ENCODE results near the gene LCT. TPM values are rescaled to one million over a fixed set of nuclear protein-coding genes. Genes with fewer than 3 reads are reported as not detected.

The LCT gene
- total and polyA plus RNA-seq, 2 donors (not counting 1 experiment from before 2014, with no cell fraction given), result under 0.01 TPM; not detected in 1

DNA sequence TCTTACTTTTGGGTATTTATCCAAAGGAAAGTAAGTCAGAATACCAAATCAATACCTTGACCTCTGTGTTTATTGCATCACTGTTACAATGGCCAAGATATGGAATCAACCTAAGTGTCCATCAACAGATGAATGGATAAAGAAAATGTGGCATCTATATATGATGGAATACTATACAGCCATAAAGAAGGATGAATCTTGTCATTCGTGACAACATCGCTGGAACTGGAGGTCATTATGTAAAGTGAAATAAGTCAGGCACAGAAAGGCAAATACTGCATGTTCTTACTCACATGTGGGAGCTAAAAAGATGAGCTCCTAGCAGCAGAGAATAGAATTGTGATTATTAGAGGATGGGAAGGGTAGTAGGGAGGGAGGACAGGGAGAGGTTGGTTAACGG is 34.6 kb downstream of the LCT start:
- Histone ChIP-seq H3K9me3 (ENCODE audit: control insufficient read depth, insufficient read depth, low read depth, low read length) (no peaks in the 10 kb centered on the region), H3K27ac (ENCODE audit: insufficient read depth, low read length) (no peak overlapping the region), H2AFZ (ENCODE audit: low read length) (no peak overlapping the region), H3K36me3 (ENCODE audit: control insufficient read depth, insufficient read depth, low read length) (no peaks in the 10 kb centered on the region), H3K9ac (ENCODE audit: insufficient read depth, low read length) (no peak overlapping the region), H3K4me1 (ENCODE audit: control insufficient read depth, extremely low read depth, insufficient read depth, low read length) (no peaks in the 10 kb centered on the region), H3K4me3 (replicated peaks in 1 of 4; ENCODE audit: control extremely low read depth in 1 of 4, insufficient read depth in 1 of 4, low read depth in 3 of 4, low read length in 4 of 4) (no peak overlapping the region), H3K27me3 (ENCODE audit: control insufficient read depth, insufficient read depth, low read length) (no peaks in the 10 kb centered on the region), H3K79me2 (ENCODE audit: control insufficient read depth, insufficient read depth, low read length) (no peaks in the 10 kb centered on the region), H3K4me2 (ENCODE audit: extremely low read depth, insufficient read depth, low read length) (no peak overlapping the region), H4K20me1 (ENCODE audit: control insufficient read depth, extremely low read depth, insufficient read depth, low read length) (no peaks in the 10 kb centered on the region)
- no peak for DNase-seq (ENCODE audit: low read depth in 2 of 2)
- TF ChIP-seq EZH2 (IDR thresholded peaks at IDR 0.05; ENCODE audit: low read length, missing control alignments), result no peak
- TF ChIP-seq, protein P1, sequence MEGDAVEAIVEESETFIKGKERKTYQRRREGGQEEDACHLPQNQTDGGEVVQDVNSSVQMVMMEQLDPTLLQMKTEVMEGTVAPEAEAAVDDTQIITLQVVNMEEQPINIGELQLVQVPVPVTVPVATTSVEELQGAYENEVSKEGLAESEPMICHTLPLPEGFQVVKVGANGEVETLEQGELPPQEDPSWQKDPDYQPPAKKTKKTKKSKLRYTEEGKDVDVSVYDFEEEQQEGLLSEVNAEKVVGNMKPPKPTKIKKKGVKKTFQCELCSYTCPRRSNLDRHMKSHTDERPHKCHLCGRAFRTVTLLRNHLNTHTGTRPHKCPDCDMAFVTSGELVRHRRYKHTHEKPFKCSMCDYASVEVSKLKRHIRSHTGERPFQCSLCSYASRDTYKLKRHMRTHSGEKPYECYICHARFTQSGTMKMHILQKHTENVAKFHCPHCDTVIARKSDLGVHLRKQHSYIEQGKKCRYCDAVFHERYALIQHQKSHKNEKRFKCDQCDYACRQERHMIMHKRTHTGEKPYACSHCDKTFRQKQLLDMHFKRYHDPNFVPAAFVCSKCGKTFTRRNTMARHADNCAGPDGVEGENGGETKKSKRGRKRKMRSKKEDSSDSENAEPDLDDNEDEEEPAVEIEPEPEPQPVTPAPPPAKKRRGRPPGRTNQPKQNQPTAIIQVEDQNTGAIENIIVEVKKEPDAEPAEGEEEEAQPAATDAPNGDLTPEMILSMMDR (conservative IDR thresholded peaks at IDR 0.05 in 1 of 2, IDR thresholded peaks at IDR 0.05 in 1 of 2; ENCODE audit: low read depth in 1 of 2, low read length in 2 of 2), result no peak

DNA sequence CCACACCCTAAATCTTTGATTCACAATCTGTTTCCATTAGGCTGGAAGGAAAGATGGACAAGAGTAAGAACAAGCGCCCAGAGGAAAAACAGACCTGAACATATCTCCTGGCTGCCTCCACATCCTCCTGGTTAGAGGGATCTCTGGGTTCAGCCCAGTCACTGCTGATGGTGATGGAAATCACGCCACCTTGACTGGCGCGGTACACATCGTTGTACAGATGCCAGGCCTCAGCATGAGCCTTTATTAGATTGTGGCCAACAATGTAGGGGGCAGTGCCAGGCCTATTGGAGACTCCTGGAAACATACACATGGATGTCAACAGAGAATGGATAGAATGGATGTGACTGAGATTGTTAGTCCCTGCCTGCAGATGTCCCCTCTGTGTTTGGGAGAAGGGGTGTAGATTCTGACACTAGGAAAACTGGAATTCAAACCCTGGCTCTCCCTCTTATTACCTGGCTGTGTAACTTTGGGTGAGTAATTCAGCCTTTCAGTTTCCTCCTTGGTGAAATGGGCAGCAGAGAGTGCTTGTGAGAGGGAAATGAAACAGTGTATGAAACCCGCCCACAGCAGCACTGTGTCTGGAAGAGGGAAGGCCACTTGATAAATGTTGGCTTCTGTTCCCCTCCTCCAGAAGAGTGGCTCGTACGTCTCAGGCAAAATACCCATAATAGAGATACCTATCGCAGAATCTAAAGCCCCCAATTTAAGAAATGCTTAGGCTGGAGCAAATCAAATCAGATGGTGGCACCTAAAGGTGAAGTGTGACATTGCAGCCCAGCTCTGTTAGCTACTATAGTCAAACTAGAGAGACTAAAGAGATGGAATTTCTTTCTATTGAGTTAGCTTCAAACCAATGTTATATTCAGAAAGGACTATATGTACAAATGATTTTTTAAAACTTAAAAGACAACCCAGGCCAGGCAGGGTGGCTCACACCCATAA is 36.2 kb downstream of the LCT start:
- Histone ChIP-seq H3K9ac (ENCODE audit: insufficient read depth, low read length) (no peak overlapping the region), H3K36me3 (ENCODE audit: control insufficient read depth, insufficient read depth, low read length) (no peaks in the 10 kb centered on the region), H3K4me1 (ENCODE audit: control insufficient read depth, extremely low read depth, insufficient read depth, low read length) (no peaks in the 10 kb centered on the region), H3K4me2 (ENCODE audit: extremely low read depth, insufficient read depth, low read length) (no peak overlapping the region), H2AFZ (ENCODE audit: low read length) (no peak overlapping the region), H3K4me3 (replicated peaks in 1 of 4; ENCODE audit: control extremely low read depth in 1 of 4, insufficient read depth in 1 of 4, low read depth in 3 of 4, low read length in 4 of 4) (no peak overlapping the region), H3K27ac (ENCODE audit: insufficient read depth, low read length) (no peak overlapping the region), H3K79me2 (ENCODE audit: control insufficient read depth, insufficient read depth, low read length) (no peaks in the 10 kb centered on the region), H4K20me1 (ENCODE audit: control insufficient read depth, extremely low read depth, insufficient read depth, low read length) (no peaks in the 10 kb centered on the region), H3K9me3 (ENCODE audit: control insufficient read depth, insufficient read depth, low read depth, low read length) (no peaks in the 10 kb centered on the region), H3K27me3 (ENCODE audit: control insufficient read depth, insufficient read depth, low read length) (no peaks in the 10 kb centered on the region)
- DNase-seq (ENCODE audit: low read depth in 2 of 2), result no peak
- no peak for TF ChIP-seq EZH2 (IDR thresholded peaks at IDR 0.05; ENCODE audit: low read length, missing control alignments)
- TF ChIP-seq, protein P1 (conservative IDR thresholded peaks at IDR 0.05 in 1 of 2, IDR thresholded peaks at IDR 0.05 in 1 of 2; ENCODE audit: low read depth in 1 of 2, low read length in 2 of 2), result no peak

DNA sequence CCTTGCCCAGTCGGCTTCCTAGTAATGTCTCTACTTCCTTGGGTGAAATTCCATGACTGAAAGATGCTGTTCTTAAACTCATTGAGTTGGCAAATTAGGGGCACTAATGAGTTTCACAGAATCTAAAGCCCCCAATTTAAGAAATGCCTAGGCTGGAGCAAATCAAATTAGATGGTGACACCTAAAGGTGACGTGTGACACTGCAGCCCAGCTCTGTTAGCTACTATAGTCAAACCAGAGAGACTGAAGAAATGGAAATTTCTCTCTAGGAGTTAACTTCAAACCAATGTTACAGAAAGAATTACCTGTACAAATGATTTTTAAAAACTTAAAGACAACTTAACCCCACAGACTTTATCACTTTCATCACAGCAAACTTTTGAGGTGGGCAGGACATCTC is 37.2 kb downstream of the LCT start:
- H3K4me2 ChIP-seq (ENCODE audit: extremely low read depth, insufficient read depth, low read length), result no peak overlapping the region
- H3K79me2 ChIP-seq (ENCODE audit: control insufficient read depth, insufficient read depth, low read length), result no peaks in the 10 kb centered on the region
- no peak overlapping the region for H3K27ac ChIP-seq (ENCODE audit: insufficient read depth, low read length)
- no peaks in the 10 kb centered on the region for H3K27me3 ChIP-seq (ENCODE audit: control insufficient read depth, insufficient read depth, low read length)
- no peak overlapping the region for H3K9ac ChIP-seq (ENCODE audit: insufficient read depth, low read length)
- H3K36me3 ChIP-seq (ENCODE audit: control insufficient read depth, insufficient read depth, low read length), result no peaks in the 10 kb centered on the region
- H2AFZ ChIP-seq (ENCODE audit: low read length), result no peak overlapping the region
- no peaks in the 10 kb centered on the region for H4K20me1 ChIP-seq (ENCODE audit: control insufficient read depth, extremely low read depth, insufficient read depth, low read length)
- no peak overlapping the region for H3K4me3 ChIP-seq (replicated peaks in 1 of 4; ENCODE audit: control extremely low read depth in 1 of 4, insufficient read depth in 1 of 4, low read depth in 3 of 4, low read length in 4 of 4)
- DNase-seq (ENCODE audit: low read depth in 2 of 2), result no peak
- H3K4me1 ChIP-seq (ENCODE audit: control insufficient read depth, extremely low read depth, insufficient read depth, low read length), result no peaks in the 10 kb centered on the region
- TF ChIP-seq EZH2 (IDR thresholded peaks at IDR 0.05; ENCODE audit: low read length, missing control alignments), result no peak
- TF ChIP-seq, protein P1 (conservative IDR thresholded peaks at IDR 0.05 in 1 of 2, IDR thresholded peaks at IDR 0.05 in 1 of 2; ENCODE audit: low read depth in 1 of 2, low read length in 2 of 2), result no peak
- no peaks in the 10 kb centered on the region for H3K9me3 ChIP-seq (ENCODE audit: control insufficient read depth, insufficient read depth, low read depth, low read length)

Measured in fibroblast of lung (primary cell).